Measurements from ENCODE around the gene RRBP1. TPM values are rescaled to one million over a fixed set of nuclear protein-coding genes. Genes with fewer than 3 reads are reported as not detected.

Gene RRBP1
- total and polyA plus RNA-seq, 2 donors from 2014 or later, result 83.4 to 231 TPM

DNA sequence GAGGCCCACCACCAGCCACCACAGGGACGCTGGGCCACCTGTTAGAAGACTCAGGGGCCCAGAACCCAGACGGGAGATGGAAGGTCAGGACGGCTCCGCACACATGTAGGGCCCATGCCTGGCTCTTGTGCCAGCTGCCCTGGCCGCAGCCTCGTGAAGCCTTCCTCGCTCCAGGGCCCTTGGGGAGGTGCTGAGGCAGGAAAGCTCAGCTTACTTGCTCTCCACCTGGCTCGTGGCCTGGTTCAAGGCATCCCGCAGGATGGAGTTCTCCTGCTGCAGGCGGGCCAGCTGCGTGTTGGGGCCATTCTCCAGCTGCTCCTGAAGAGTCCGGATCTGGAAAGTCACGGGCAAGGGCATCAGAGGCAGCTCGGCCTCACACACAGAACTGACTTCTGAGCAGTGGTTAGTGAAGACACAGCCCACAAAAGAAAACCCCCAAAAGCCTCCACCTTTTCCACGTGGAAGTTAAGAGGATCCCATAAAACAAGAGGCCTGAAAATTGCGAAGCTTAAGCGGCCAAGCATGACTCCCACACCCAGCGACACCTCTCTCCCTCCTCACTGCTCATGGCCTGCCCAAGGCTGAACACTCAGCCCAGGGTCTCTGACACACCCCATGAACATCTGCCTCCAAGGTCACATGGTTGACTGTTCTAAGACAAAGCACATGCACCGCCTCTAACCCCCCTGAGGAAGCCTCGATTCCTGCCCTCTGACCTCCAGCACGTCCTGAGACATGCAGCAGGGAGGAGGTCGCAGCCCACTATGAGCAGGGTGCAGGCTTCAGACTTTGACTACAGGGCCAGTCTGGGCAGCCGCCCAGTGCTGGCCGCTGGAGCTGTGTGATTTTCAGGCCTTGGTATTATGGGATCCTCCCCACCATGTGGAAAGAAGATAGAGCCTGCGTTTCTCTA lies 46.5 kb downstream of the RRBP1 start:
- no peak for FAIRE-seq
- H3K27ac ChIP-seq (ENCODE audit: low read depth in 2 of 2, low read length in 2 of 2), result peak overlapping the region in 1 of 2 donors; percentile 7
- no peaks in the 10 kb centered on the region for H3K9me3 ChIP-seq (ENCODE audit: control insufficient read depth in 2 of 3, insufficient read depth in 1 of 3, low read length in 3 of 3)
- DNase-seq, result no peak
- no peaks in the 10 kb centered on the region for H3K27me3 ChIP-seq (ENCODE audit: control insufficient read depth, insufficient read depth, low read length)
- no peak overlapping the region for H3K9ac ChIP-seq (ENCODE audit: low read length in 3 of 3)
- intact Hi-C loops (cut with DNase I), result no loop called here
- TF ChIP-seq CTCF (IDR thresholded peaks at IDR 0.05; ENCODE audit: borderline replicate concordance, extremely low read depth, insufficient read depth), result no peak
- no peak overlapping the region for H3K4me3 ChIP-seq (ENCODE audit: low read length in 3 of 3)
- H3K4me1 ChIP-seq (ENCODE audit: control insufficient read depth in 2 of 3, insufficient read depth in 2 of 3, low read depth in 1 of 3, low read length in 3 of 3), result peaks cover 0 to 22% (median 3%) of the 10 kb centered on the region in 3 donors
- H3K36me3 ChIP-seq (ENCODE audit: control insufficient read depth in 2 of 3, insufficient read depth in 3 of 3, low read length in 3 of 3), result peaks cover 2 to 64% (median 29%) of the 10 kb centered on the region in 3 donors

- H3K27ac ChIP-seq (ENCODE audit: low read depth in 2 of 2, low read length in 2 of 2), result peak overlapping the region in 1 of 2 donors; percentile 42
- DNase-seq (peak in 2 of 5 donors; percentile 74 to 92), FAIRE-seq (no peak)
- H3K4me1 ChIP-seq (ENCODE audit: control insufficient read depth in 2 of 3, insufficient read depth in 2 of 3, low read depth in 1 of 3, low read length in 3 of 3), result peaks cover 0 to 22% (median 3%) of the 10 kb centered on the region in 3 donors
- H3K36me3 ChIP-seq (ENCODE audit: control insufficient read depth in 2 of 3, insufficient read depth in 3 of 3, low read length in 3 of 3), result peaks cover 2 to 64% (median 35%) of the 10 kb centered on the region in 3 donors
- intact Hi-C loops (cut with DNase I), result no loop called here
- TF ChIP-seq CTCF (IDR thresholded peaks at IDR 0.05; ENCODE audit: borderline replicate concordance, extremely low read depth, insufficient read depth), result no peak
- H3K9ac ChIP-seq (ENCODE audit: low read length in 3 of 3), result no peak overlapping the region
- H3K9me3 ChIP-seq (ENCODE audit: control insufficient read depth in 2 of 3, insufficient read depth in 1 of 3, low read length in 3 of 3), result no peaks in the 10 kb centered on the region
- H3K4me3 ChIP-seq (ENCODE audit: low read length in 3 of 3), result no peak overlapping the region
- no peaks in the 10 kb centered on the region for H3K27me3 ChIP-seq (ENCODE audit: control insufficient read depth, insufficient read depth, low read length)
Measured at GRCh38 chr20:17634661-17635331, 47.2 kb downstream of the RRBP1 start.

GRCh38 chr20:17633850-17634500 lies 48.1 kb downstream of the RRBP1 start:
- H3K4me1 ChIP-seq (ENCODE audit: control insufficient read depth in 2 of 3, insufficient read depth in 2 of 3, low read depth in 1 of 3, low read length in 3 of 3), result peaks cover 0 to 22% (median 3%) of the 10 kb centered on the region in 3 donors
- DNase-seq (no peak), FAIRE-seq (no peak)
- intact Hi-C loops (cut with DNase I), result no loop called here
- H3K4me3 ChIP-seq (ENCODE audit: low read length in 3 of 3), result no peak overlapping the region
- H3K9me3 ChIP-seq (ENCODE audit: control insufficient read depth in 2 of 3, insufficient read depth in 1 of 3, low read length in 3 of 3), result no peaks in the 10 kb centered on the region
- H3K27ac ChIP-seq (ENCODE audit: low read depth in 2 of 2, low read length in 2 of 2), result peak overlapping the region in 1 of 2 donors; percentile 42
- H3K27me3 ChIP-seq (ENCODE audit: control insufficient read depth, insufficient read depth, low read length), result no peaks in the 10 kb centered on the region
- H3K36me3 ChIP-seq (ENCODE audit: control insufficient read depth in 2 of 3, insufficient read depth in 3 of 3, low read length in 3 of 3), result peaks cover 2 to 64% (median 35%) of the 10 kb centered on the region in 3 donors
- no peak for TF ChIP-seq CTCF (IDR thresholded peaks at IDR 0.05; ENCODE audit: borderline replicate concordance, extremely low read depth, insufficient read depth)
- no peak overlapping the region for H3K9ac ChIP-seq (ENCODE audit: low read length in 3 of 3)
